Brain microvascular endothelial cell (primary cell): ENCODE results near the gene ITGB2.
"Not testable (repeated sequence)": the region's sequence is repeated elsewhere in the genome, so short reads cannot be mapped to it uniquely, and the experiment has no call there.

Experiments used
- DNase-seq: peaks from one replicate; pipeline ENCODE4 v3.0.0-alpha.2; 2020
- H3K27ac ChIP-seq: fragments of 250-450 bp; sonication (Bioruptor Pico); 2 replicates; pipeline ENCODE4 v1.5.1; 2020; ENCODE audit warnings: mild to moderate bottlenecking, moderate library complexity
- H3K27me3 ChIP-seq: fragments of 250-450 bp; sonication (Bioruptor Pico); replicated peaks from 2 replicates; pipeline ENCODE4 v1.5.1; 2020; ENCODE audit warnings: mild to moderate bottlenecking
- H3K36me3 ChIP-seq: fragments of 250-450 bp; sonication (Bioruptor Pico); replicated peaks from 2 replicates; pipeline ENCODE4 v1.5.1; 2020; ENCODE audit warnings: mild to moderate bottlenecking
- H3K4me3 ChIP-seq: 2 replicates; pipeline ENCODE4 v1.5.1; 2011; ENCODE audit warnings: low read depth, mild to moderate bottlenecking, control low read depth, low read length, moderate library complexity
- in situ Hi-C: cut with HindIII; loops from 2 replicates; pipeline ENCODE4 v1.10.0; 2017; ENCODE audit warnings: low sequenced_read_pairs, low pct_ligation_motif_present
- TF ChIP-seq, protein P1 (sequence below): IDR thresholded peaks from 2 replicates; pipeline ENCODE4 v1.5.1; 2011; ENCODE audit warnings: low read depth, mild to moderate bottlenecking, moderate library complexity, low read length, control low read depth, inconsistent platforms; ENCODE audit errors: missing control alignments

ITGB2 gene

GRCh38 chr21:44918107-44918470 lies 2.6 kb downstream of the ITGB2 start:
- Histone ChIP-seq H3K27me3 (peaks cover 53% of the 10 kb centered on the region), H3K4me3 (no peak overlapping the region), H3K27ac (no peak overlapping the region), H3K36me3 (no peaks in the 10 kb centered on the region)
- in situ Hi-C loops: no loop called here
- DNase-seq: no peak
- TF ChIP-seq, protein P1, sequence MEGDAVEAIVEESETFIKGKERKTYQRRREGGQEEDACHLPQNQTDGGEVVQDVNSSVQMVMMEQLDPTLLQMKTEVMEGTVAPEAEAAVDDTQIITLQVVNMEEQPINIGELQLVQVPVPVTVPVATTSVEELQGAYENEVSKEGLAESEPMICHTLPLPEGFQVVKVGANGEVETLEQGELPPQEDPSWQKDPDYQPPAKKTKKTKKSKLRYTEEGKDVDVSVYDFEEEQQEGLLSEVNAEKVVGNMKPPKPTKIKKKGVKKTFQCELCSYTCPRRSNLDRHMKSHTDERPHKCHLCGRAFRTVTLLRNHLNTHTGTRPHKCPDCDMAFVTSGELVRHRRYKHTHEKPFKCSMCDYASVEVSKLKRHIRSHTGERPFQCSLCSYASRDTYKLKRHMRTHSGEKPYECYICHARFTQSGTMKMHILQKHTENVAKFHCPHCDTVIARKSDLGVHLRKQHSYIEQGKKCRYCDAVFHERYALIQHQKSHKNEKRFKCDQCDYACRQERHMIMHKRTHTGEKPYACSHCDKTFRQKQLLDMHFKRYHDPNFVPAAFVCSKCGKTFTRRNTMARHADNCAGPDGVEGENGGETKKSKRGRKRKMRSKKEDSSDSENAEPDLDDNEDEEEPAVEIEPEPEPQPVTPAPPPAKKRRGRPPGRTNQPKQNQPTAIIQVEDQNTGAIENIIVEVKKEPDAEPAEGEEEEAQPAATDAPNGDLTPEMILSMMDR: no peak

DNA sequence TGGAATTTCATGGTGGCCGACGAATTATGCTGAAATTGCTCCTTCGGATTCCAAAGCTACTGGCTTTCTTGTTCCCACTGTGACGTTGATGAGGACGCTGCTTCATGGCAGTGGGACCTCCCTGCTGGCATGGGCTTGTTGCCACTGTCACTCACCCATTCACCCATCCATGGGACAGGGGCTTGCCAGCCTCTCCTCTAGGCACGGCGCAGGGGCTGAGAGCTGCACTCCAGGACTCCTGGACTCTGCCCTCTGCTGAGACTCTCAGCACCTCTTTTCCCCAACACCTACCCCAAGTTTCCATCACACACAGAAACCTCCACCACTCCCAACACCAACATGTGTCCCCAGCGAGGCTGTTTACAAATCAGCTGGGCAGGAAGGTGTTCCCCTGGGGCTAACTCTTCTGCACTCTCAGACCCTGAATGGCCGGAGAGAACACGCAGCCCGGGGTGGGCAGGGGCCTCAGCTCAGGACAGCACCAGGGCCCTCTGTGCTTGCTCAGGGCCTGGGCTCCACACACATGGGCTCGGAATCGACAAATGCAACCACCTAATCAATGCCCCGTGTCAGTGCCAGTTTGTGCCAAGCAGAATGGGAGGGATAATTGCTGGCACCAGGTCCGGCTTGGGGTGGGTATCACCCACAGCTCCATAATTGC lies 3.1 kb downstream of the ITGB2 start:
- H3K27me3 ChIP-seq: peaks cover 48% of the 10 kb centered on the region
- H3K4me3 ChIP-seq: no peak overlapping the region
- no peak for DNase-seq
- TF ChIP-seq, protein P1: no peak
- no peak overlapping the region for H3K27ac ChIP-seq
- in situ Hi-C loops: no loop called here
- H3K36me3 ChIP-seq: no peaks in the 10 kb centered on the region

DNA sequence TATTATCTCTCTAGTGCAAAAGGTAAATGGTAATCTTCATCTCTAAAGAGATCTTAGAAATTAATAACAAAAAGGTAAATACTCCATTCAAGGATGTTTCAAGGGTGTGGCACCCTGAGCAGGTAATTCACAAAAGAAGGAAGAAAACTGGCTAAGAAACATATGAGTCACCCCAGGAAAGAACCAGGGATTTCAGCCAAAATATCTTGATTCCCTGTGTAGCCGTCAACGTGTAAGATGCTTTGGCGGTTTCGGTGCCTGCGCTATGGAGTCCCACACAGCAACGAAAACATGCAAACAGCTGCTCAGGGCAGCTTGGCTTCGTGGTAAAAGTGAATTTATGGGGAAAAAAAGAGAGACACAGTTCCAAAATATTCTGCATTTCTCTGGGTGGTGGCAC lies 3.7 kb downstream of the ITGB2 start:
- H3K36me3 ChIP-seq: no peaks in the 10 kb centered on the region
- in situ Hi-C loops: no loop called here
- no peak for DNase-seq
- TF ChIP-seq, protein P1: no peak
- H3K4me3 ChIP-seq: no peak overlapping the region
- peaks cover 45% of the 10 kb centered on the region for H3K27me3 ChIP-seq
- no peak overlapping the region for H3K27ac ChIP-seq

GRCh38 chr21:44914176-44914874 lies 6.4 kb downstream of the ITGB2 start:
- no peak overlapping the region for H3K27ac ChIP-seq
- no peak for DNase-seq
- TF ChIP-seq, protein P1: no peak
- H3K27me3 ChIP-seq: peaks cover 35% of the 10 kb centered on the region
- no peaks in the 10 kb centered on the region for H3K36me3 ChIP-seq
- H3K4me3 ChIP-seq: no peak overlapping the region
- in situ Hi-C loops: no loop called here

DNA sequence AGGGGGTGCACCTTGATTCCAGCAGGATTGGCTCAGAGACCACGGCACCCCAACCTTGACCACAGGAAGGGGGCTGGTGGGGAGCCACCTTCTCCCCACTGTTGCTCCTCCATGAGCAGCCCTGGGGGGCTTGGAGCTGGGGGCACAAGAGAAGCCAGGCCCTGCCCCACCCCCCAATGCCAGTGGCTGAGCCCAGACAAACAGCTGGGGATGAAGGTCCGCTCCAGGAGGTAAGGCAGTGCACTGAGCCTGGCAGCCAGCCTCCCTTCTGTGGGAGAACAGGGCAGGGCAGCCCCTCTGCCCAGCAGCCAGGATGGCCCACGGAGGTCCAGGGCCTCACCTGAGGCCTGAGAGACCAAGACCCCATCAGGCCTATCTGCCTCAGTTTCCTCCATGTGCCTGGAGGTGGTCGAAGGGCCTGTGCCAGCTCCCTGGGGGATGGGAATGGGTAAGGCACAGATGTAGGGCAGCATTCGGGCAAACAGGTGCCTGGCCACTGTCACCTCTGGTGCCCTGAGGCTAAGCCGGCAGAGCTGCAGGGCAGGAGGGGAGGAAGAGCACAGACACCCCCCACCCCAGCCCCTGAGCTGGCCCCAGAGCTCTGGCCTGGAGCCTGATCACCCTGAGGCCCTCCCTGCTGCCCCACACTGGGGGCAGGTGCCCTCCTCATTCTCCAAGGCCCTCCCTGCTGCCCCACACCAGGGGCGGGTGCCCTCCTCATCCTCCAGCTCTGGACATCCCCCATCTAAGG lies 7.1 kb downstream of the ITGB2 start:
- Histone ChIP-seq H3K36me3 (no peaks in the 10 kb centered on the region), H3K27ac (no peak overlapping the region), H3K27me3 (peaks cover 34% of the 10 kb centered on the region), H3K4me3 (no peak overlapping the region)
- DNase-seq: no peak
- TF ChIP-seq, protein P1: no peak
- in situ Hi-C loops: no loop called here

GRCh38 chr21:44912506-44913412 lies 7.9 kb downstream of the ITGB2 start:
- H3K36me3 ChIP-seq, H3K27ac ChIP-seq, DNase-seq, H3K4me3 ChIP-seq, in situ Hi-C loops: not testable (repeated sequence)
- H3K27me3 ChIP-seq: peaks cover 29% of the 10 kb centered on the region
